Ovary (tissue), 3 donors: ENCODE results near the gene TRIB2.

Experiments used
- CTCF ChIP-seq, 3 donors: fragments of 450-650 bp in 2 of 3; fragments of 200-600 bp in 1 of 3; IDR thresholded peaks; one replicate each; pipeline versions ENCODE4 v1.5.1 to v1.8.0; 2016 to 2022; ENCODE audit warnings: antibody characterized with exemption in 3 of 3, mild to moderate bottlenecking in 1 of 3
- EP300 ChIP-seq: sonication (generic); formaldehyde crosslinking; IDR thresholded peaks from one replicate; pipeline ENCODE4 v1.6.1; 2017; ENCODE audit warnings: antibody characterized with exemption
- POLR2A ChIP-seq: fragments of 450-650 bp; IDR thresholded peaks from one replicate; pipeline ENCODE4 v1.6.1; 2017; ENCODE audit warnings: antibody characterized with exemption, mild to moderate bottlenecking, moderate library complexity
- donor health status: DM: no; HTN: no; CAD: no.

DNA sequence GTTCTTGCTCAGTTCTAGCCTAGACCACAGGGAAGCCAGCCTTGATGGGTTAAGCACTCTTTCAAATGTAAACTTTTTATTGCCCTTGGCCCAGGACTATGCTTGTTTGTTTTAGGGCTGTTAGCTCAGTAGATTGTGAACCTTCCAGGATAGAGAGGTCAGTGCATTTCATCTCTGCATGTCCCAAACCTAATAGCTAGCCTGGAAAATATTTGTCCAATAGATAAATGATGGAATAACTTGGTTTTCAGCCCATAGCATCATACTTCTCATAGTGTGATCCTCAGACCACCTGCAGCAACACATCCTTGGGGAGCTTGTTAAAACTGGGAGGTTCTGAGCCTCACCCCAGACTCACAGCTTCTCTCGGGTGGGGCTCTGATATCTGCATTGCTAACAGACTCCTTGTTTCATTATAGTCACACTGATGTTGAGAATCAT is 59.8 kb downstream of the TRIB2 start:
- TF ChIP-seq CTCF (IDR thresholded peaks at IDR 0.05) (no peak), EP300 (no peak), POLR2A (no peak)
